Stimulated activated CD8-positive, alpha-beta memory T cell treated with anti-CD3 and anti-CD28 coated beads, Interleukin-12 subunit alpha, Interleukin-12 subunit beta, amount 100 ng/mL, for 1 hour (primary cell): Measurements from ENCODE around the gene SYCP2.

Source experiments
- DNase-seq: peaks from one replicate; pipeline ENCODE4 v3.0.0-alpha.2; 2020; ENCODE audit warnings: low read depth

The SYCP2 gene

DNA sequence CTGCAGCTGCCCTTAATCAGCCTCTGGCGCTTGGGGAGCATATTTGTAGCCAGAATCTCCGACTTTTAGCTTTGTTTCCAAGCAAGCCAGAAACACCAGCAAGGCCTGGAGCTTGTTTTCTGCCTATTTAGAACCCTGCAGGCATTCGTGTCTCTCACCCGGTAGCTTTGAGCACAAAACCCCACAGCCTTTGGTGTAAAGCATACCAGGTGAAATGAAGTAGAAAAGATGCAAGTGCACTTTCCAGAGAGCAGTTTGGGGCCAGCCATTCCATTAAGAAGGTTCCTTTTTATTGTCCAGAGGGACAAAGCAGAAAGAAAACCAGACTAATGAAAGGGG lies 7.5 kb upstream of the SYCP2 start:
- DNase-seq = no peak

DNA sequence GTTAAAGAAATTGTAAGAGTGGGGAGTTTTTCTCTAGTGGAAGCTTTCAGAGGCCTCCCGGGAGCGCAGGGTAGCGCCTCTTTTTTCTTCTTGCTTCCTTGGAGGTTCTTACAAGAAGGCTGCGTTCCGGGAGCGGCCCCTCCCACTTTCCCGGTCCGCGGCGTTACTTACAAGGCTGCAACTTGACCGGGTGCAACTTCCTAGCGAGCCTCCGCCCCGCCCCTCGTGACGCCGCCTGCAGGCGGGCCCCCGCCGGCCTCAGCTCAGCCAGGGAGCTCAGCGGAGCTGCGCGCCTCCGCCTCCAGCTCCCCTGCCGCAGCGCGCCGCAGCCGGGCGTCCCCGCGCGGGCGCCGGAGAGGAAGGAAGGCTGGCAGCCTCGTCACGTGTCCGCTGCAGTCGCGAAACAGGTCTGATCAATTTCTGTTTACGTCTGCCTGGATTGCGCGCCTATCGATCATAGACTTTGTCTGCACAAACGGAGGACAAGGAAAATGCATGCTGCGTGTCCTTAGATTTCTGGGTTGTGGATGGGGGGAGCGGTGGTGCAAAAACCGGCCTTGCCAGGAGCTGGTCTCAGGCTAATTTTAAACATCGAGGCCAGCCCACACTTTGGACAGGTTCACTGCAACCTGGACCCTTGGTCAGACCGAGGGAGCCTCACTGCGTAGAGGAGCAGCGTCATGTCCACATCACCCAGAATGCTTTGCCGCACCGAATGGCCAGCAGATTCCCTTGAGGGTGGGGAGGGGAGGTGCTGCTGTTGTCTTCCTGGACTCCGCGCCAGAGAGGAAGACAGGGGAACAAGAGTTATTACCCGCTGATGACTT lies 6.9 kb upstream of the SYCP2 start, which contains the start of the genes FAM217B and PPP1R3D:
Gene FAM217B, plus strand, starts transcription at position 261 of the 827 bp plus-strand sequence. CDS start 3,555 bp downstream, outside the sequence.
Gene PPP1R3D, minus strand, starts transcription at position 177 of the 827 bp plus-strand sequence. CDS start 374 bp downstream, outside the sequence.
- DNase-seq = peak; percentile 71

DNA sequence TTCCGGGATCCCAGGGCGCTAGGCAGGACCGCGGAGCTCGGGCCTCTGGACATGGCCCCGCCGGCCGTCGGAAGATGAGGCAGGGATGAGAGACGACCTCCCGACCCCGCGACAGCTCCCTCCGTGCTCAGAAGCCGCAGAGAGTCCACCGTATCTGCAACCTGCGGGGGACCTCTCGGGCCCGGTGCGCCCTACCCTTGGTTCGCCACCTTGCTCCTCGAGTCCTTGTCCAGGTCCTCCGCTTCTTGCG lies 6.4 kb upstream of the SYCP2 start:
- DNase-seq = no peak

GRCh38 chr20:59939052-59939878 lies 5.8 kb upstream of the SYCP2 start:
- no peak for DNase-seq

- no peak for DNase-seq
Observed at GRCh38 chr20:59938696-59939051, 5.2 kb upstream of the SYCP2 start.

DNA sequence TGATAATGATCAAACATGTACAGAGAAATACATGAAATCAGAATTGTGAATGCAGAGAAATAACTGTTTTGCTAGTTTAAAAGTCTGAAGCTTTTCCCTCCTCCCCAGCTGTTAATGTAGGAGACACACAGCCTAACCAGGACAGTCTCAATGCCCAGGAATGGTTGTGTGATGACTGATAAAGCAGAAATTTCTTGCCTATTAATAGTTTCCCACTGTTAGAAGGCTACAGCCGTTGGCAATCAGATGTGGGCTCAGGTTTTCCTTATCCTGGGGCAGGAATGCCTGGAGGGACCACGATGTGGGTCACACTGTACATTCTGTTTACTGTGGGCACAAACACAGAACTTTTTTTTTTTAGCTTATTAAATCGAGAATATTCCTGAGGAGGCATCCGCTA lies 4.8 kb upstream of the SYCP2 start:
- no peak for DNase-seq

- DNase-seq = no peak
Observed at GRCh38 chr20:59937150-59937549, 3.7 kb upstream of the SYCP2 start.

DNA sequence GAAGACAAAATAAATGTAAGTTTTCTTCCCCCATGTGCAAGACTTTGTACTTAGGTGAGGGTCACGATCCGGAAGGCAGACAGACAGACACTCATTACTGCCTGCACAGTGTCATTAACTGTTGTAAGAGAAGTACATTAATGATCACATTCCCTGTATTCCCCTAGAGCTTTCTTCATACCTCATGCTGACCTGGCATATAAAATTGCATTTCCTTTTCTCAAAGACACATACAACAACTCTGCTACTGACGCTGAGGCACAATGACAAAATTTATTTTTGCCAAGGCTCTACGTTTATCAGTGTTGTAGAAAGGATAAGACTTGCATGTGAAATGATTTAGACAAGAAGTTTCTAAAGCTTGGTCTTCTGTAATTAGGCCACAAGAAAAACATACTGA lies 3.0 kb upstream of the SYCP2 start:
- no peak for DNase-seq

- DNase-seq = no peak
Observed at GRCh38 chr20:59935457-59936185, 2.2 kb upstream of the SYCP2 start.

DNA sequence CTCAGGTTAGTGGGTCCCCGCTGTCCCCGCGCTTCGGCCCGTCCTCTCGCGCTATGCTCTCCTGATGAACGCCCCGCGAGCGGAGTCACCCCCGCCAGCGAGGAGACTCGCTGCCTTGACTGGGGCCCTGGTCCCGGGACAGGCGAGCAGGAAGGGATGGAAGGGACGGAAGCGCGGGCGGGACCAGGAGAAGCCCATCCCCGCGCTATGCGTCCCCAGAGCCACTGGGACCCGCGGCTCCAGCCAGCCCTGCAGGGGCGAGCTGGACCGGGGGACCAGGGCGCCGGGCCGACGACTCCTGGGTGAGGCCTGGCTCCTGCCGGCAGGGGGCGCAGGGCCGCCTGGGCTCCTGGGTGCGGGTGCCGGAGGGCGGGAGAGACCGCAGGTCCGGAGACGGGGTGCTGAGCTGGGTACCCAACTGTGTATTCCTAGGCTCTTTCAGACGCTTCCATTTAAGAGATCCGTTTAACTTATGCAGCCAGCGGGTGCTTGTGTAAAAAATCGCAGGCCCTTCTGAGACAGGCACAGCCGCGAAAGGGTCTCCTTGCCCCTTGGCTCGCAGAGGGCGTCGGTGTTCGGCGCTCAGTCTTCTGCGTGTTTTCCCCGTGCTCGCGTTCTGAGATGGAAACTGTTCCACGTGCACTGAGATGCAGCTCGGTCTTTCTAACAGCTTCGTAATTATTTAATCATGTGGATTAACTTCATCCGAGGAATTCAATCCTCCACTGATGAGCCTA lies 580 bp upstream of the SYCP2 start:
- DNase-seq = peak; percentile 57

DNA sequence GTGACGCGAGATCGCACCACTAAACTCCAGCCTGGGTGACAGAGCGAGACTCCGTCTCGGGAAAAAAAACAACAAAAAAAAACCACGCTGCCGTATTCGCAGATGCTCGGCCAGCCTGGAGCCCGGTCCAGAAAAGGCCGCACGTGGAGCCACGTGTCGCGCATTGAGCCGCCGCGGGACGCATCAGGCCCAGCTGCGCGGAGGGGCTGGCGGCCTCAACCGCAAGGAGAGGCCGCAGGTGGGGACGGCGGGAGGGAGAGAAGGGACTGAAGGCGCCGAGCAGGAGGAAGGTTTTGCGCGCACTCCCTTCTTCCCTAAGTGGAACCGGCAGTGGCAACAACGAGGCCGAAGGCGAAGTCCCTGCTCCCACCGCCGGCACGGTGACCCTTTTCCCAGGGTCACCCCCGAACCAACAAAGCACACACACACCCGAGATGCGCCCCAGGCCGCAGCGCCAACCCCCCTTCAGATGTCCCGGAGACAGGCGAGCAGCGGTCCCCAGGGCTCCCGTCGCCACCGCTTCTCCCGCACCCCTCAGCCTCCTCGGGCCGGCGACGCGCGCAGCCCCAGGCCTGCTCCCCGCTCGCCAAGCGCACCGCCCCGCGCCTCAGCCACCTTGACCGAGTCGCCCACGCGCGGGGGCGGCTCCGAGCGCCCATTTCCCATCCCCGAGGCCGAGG lies 681 bp downstream of the SYCP2 start:
- no peak for DNase-seq

- DNase-seq = no peak
Observed at GRCh38 chr20:59931511-59932312, 1.7 kb downstream of the SYCP2 start.

- DNase-seq = no peak
Observed at GRCh38 chr20:59925899-59926298, 7.5 kb downstream of the SYCP2 start.

DNA sequence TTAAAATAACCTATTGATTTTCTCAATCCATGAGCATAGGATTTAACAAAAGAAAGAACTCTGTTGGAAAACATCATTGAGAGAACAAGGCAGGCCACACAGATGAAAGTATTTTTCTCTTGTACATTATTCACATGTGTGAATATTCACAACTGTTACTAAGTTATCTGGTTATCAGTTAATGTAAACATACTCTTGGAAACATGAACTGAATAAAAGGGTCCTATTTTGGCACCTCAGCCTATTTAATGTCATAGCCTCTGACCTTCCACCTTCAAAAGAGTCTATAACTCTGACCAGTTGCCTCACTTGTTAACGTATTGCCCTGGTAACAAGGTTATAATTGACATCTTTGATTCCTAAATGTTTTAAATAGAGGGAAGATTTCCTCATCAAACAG lies 8.1 kb downstream of the SYCP2 start:
- no peak for DNase-seq

DNA sequence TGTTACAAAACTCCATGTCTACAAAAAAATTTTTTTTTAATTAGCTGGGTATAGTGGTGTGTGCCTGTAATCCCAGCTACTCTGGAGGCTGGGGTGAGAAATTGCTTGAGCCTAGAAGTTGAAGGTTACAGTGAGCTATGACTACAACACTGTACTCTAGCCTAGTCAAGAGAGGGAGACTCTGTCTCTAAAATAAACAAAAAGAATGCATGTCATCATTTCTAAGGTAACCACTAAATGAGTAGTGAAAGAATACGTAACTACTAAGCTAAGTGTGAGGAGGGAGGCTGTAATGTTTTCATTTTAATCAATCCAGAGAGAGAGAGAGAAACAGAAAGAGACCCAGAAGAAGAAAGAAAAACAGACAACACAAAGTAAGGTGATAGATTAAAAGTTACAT lies 9.9 kb downstream of the SYCP2 start:
- DNase-seq = no peak

GRCh38 chr20:59920944-59921343 lies 12.5 kb downstream of the SYCP2 start:
- DNase-seq = no peak

- no peak for DNase-seq
Observed at GRCh38 chr20:59912609-59913008, 20.8 kb downstream of the SYCP2 start.

DNA sequence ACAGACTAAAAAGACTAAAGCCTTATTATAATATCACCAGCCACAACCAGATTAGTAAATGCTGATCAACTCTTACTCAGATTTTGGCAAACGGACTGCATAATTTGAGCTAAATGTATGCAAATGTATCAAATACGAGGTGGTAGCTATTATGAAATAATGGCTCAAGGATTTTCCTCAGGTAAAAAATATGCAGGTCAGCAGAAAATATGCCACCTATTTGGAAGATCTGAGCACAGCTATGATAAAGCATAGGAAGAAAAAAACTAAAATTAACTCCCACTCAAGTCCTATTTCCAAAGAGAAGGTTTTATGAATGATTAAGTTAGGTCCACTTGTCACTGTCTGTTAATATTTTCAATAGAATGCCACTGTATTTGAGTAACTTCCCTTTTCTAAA lies 22.4 kb downstream of the SYCP2 start:
- no peak for DNase-seq

- no peak for DNase-seq
Observed at GRCh38 chr20:59908855-59909254, 24.6 kb downstream of the SYCP2 start.

DNA sequence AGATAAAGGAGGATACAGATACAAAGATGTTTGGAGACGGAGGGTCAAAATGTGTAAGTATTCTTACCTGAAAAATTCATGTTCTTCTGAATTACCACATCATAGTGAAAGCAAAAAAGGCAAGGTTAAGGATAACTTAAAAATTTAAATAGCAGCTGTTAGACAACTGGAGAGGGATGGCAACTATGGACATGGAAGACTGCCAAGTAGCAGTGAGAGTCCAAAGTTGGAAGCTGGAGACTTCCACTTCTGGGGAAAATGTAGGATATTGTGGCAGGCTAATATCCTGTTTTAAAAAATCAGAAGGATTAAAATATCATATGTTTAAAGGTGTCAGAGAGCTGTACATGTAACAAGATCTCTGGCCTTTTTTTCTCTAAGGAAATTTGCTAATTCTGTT lies 29.8 kb downstream of the SYCP2 start:
- no peak for DNase-seq

DNA sequence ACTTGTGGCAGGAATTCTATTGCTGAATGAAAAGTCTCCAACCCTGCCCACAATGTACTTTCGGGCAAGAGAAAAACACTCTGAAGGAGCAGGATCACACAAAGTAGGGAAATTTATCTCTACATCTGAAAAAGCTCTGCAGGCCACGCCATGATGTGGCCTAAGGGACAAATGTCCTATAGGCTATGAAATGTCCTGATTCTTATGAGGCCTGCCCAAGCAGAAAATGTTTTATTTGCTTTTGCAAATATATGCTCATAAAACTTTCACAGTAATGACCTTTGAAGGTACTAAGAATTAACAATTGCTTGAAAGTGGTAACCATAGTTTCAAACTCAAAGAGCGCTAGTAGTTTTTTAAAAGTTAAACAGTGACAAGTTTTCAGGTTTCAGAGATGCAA lies 31.0 kb downstream of the SYCP2 start:
- DNase-seq = no peak
